Upper lobe of right lung (tissue), 1 donor: ENCODE results near the gene RAB11FIP4. TPM values are rescaled to one million over a fixed set of nuclear protein-coding genes. Genes with fewer than 3 reads are reported as not detected.

Experiments used
- ATAC-seq: fragments of 200-7000 bp; cut with Tn5 transposase; one replicate; pipeline ENCODE4 v1.9.1; 2020; ENCODE audit warnings: mild to moderate bottlenecking, moderate library complexity
- DNase-seq: peaks from one replicate; pipeline ENCODE4 v3.0.0-alpha.2; 2020
- H3K27ac ChIP-seq: fragments of 200-600 bp; one replicate; pipeline ENCODE4 v1.8.0; 2022
- H3K27me3 ChIP-seq: fragments of 200-600 bp; one replicate; pipeline ENCODE4 v1.8.0; 2022; ENCODE audit warnings: mild to moderate bottlenecking
- H3K36me3 ChIP-seq: fragments of 200-600 bp; one replicate; pipeline ENCODE4 v1.8.0; 2022
- H3K4me1 ChIP-seq: fragments of 200-600 bp; one replicate; pipeline ENCODE4 v1.8.0; 2022
- H3K4me3 ChIP-seq: fragments of 200-600 bp; one replicate; pipeline ENCODE4 v1.8.0; 2022; ENCODE audit warnings: mild to moderate bottlenecking
- H3K9me3 ChIP-seq: fragments of 200-600 bp; one replicate; pipeline ENCODE4 v1.8.0; 2022
- intact Hi-C: fragments of 100-400 bp; cut with DNase I; formaldehyde crosslinking; loops from one replicate; pipeline ENCODE4 v1.11.0; 2022
- total RNA-seq: library from RNA; stranded (reverse); fragmentation: NEBNext Ultra II Directional; extraction: Animal tissue kit (Norgen Biotek cat#: 25700); gene quantifications from one replicate; pipeline ENCODE4 v1.2.1, GENCODE V29; 2021
- TF ChIP-seq, protein P1 (sequence below): fragments of 200-600 bp; IDR thresholded peaks from one replicate; pipeline ENCODE4 v1.8.0; 2022; ENCODE audit warnings: antibody characterized with exemption
- donor health status: DM: no; HTN: yes; CAD: no; lungs with severe emphysema.

The RAB11FIP4 gene
- total RNA-seq, 1 donor from 2014 or later: 13.5 TPM

- Histone ChIP-seq H3K27ac (peak overlapping the region; percentile 68), H3K4me3 (no peak overlapping the region), H3K4me1 (peaks cover 38% of the 10 kb centered on the region), H3K27me3 (no peaks in the 10 kb centered on the region), H3K9me3 (no peaks in the 10 kb centered on the region), H3K36me3 (no peaks in the 10 kb centered on the region)
- ATAC-seq (no peak), DNase-seq (no peak)
- TF ChIP-seq, protein P1, sequence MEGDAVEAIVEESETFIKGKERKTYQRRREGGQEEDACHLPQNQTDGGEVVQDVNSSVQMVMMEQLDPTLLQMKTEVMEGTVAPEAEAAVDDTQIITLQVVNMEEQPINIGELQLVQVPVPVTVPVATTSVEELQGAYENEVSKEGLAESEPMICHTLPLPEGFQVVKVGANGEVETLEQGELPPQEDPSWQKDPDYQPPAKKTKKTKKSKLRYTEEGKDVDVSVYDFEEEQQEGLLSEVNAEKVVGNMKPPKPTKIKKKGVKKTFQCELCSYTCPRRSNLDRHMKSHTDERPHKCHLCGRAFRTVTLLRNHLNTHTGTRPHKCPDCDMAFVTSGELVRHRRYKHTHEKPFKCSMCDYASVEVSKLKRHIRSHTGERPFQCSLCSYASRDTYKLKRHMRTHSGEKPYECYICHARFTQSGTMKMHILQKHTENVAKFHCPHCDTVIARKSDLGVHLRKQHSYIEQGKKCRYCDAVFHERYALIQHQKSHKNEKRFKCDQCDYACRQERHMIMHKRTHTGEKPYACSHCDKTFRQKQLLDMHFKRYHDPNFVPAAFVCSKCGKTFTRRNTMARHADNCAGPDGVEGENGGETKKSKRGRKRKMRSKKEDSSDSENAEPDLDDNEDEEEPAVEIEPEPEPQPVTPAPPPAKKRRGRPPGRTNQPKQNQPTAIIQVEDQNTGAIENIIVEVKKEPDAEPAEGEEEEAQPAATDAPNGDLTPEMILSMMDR: no peak
- intact Hi-C loops: no loop called here
Measured at GRCh38 chr17:31493656-31494155, 102.2 kb downstream of the RAB11FIP4 start.

DNA sequence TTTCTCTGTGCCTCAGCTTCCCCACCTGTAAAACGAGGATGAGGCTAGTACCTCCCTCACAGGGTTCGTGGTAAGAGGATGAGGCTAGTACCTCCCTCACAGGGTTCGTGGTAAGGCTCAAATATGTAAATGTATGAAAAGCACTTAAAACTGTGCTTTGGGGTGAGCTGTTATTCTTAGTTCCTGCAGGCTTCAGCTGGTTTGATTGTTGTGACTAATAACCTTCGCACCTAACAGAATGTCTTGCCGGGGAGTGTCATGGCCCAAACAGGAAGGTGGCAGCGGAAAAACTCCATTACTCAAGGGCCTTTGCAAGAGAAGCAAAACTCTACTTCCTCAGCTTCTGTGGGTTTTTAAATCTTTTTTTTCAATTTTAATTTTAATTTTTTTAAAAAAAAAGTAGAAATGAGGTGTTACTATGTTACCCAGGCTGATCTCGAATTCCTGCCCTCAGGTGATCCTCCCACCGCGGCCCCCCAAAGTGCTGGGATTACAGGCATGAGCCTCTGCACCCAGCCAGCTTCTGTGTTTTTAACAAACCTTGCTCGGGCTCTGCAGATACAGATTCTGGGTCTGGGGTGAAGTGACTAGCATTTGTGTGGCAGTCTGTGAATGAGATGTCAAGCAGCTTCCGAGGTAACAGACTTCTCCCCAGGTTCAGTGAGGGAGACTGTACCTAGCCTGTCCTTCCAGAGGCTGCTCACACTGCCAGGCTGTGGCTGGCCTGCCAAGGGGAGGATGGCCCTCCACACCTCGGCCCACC, 103.0 kb downstream of the RAB11FIP4 start:
- Histone ChIP-seq H3K36me3 (no peaks in the 10 kb centered on the region), H3K27ac (peak overlapping the region; percentile 68), H3K9me3 (no peaks in the 10 kb centered on the region), H3K4me3 (no peak overlapping the region), H3K4me1 (peaks cover 34% of the 10 kb centered on the region), H3K27me3 (no peaks in the 10 kb centered on the region)
- intact Hi-C loops: no loop called here
- DNase-seq (no peak), ATAC-seq (peak; percentile 40)
- TF ChIP-seq, protein P1: no peak

- TF ChIP-seq, protein P1: no peak
- no peaks in the 10 kb centered on the region for H3K36me3 ChIP-seq
- ATAC-seq (no peak), DNase-seq (no peak)
- peaks cover 37% of the 10 kb centered on the region for H3K4me1 ChIP-seq
- H3K27ac ChIP-seq: peak overlapping the region; percentile 68
- intact Hi-C loops: no loop called here
- no peaks in the 10 kb centered on the region for H3K9me3 ChIP-seq
- H3K4me3 ChIP-seq: no peak overlapping the region
- no peaks in the 10 kb centered on the region for H3K27me3 ChIP-seq
Measured at GRCh38 chr17:31495022-31495885, 103.8 kb downstream of the RAB11FIP4 start.

- ATAC-seq: no peak
- H3K4me1 ChIP-seq: peaks cover 43% of the 10 kb centered on the region
Measured at GRCh38 chr17:31496097-31496496, 104.6 kb downstream of the RAB11FIP4 start.

GRCh38 chr17:31496601-31497000, 105.1 kb downstream of the RAB11FIP4 start:
- no peaks in the 10 kb centered on the region for H3K9me3 ChIP-seq
- no peak overlapping the region for H3K27ac ChIP-seq
- no peaks in the 10 kb centered on the region for H3K36me3 ChIP-seq
- TF ChIP-seq, protein P1: no peak
- intact Hi-C loops: no loop called here
- no peak overlapping the region for H3K4me3 ChIP-seq
- peaks cover 43% of the 10 kb centered on the region for H3K4me1 ChIP-seq
- DNase-seq (no peak), ATAC-seq (no peak)
- H3K27me3 ChIP-seq: no peaks in the 10 kb centered on the region

More at GRCh38 chr17:31496097-31496496, 104.6 kb downstream of the RAB11FIP4 start:
- no peaks in the 10 kb centered on the region for H3K36me3 ChIP-seq
- DNase-seq: no peak
- TF ChIP-seq, protein P1: no peak
- H3K27me3 ChIP-seq: no peaks in the 10 kb centered on the region
- intact Hi-C loops: no loop called here
- no peak overlapping the region for H3K27ac ChIP-seq
- H3K4me3 ChIP-seq: no peak overlapping the region
- H3K9me3 ChIP-seq: no peaks in the 10 kb centered on the region
